GM06990 (cell line): ENCODE measurements around the gene NDUFA5.

Experiments
- DNase-seq: peaks from one replicate; pipeline ENCODE4 v3.0.0-alpha.2; 2011; ENCODE audit not compliant: insufficient read length; ENCODE audit errors: extremely low read depth
- H3K27me3 ChIP-seq: replicated peaks from 2 replicates; pipeline ENCODE4 v1.6.0; 2011; ENCODE audit warnings: low read length; ENCODE audit not compliant: control insufficient read depth, insufficient read depth
- H3K36me3 ChIP-seq: 2 replicates; pipeline ENCODE4 v1.5.1; 2011; ENCODE audit warnings: low read length; ENCODE audit not compliant: control insufficient read depth, insufficient read depth
- H3K4me3 ChIP-seq: replicated peaks from 2 replicates; pipeline ENCODE4 v1.5.1; 2011; ENCODE audit warnings: low read depth, mild to moderate bottlenecking, control low read depth, low read length
- TF ChIP-seq, protein P1 (sequence below): IDR thresholded peaks from 2 replicates; pipeline ENCODE4 v1.5.1; 2011; ENCODE audit warnings: low read length, control low read depth, mild to moderate bottlenecking, inconsistent platforms; ENCODE audit not compliant: insufficient read depth, poor library complexity, severe bottlenecking

The NDUFA5 gene

DNA sequence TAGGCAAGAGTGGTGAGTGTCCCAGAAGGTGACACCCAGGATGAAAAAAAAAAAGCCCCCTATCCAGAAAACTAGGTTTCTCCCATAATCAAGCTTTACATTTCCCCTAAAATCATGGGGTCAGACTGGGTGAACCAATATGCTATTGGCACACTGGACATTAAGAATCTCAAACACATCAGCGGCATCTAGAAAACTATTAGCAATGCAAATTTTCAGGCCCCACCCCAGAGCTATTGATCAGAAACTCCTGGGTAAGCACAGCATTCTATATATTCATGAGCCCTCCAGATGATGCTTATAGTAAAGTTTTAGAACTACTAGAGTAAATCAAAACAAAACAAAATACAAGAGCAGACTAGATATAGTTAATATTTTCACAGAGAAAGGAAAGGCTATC, 59.6 kb downstream of the NDUFA5 start:
- TF ChIP-seq, protein P1, sequence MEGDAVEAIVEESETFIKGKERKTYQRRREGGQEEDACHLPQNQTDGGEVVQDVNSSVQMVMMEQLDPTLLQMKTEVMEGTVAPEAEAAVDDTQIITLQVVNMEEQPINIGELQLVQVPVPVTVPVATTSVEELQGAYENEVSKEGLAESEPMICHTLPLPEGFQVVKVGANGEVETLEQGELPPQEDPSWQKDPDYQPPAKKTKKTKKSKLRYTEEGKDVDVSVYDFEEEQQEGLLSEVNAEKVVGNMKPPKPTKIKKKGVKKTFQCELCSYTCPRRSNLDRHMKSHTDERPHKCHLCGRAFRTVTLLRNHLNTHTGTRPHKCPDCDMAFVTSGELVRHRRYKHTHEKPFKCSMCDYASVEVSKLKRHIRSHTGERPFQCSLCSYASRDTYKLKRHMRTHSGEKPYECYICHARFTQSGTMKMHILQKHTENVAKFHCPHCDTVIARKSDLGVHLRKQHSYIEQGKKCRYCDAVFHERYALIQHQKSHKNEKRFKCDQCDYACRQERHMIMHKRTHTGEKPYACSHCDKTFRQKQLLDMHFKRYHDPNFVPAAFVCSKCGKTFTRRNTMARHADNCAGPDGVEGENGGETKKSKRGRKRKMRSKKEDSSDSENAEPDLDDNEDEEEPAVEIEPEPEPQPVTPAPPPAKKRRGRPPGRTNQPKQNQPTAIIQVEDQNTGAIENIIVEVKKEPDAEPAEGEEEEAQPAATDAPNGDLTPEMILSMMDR = no peak
- H3K27me3 ChIP-seq = no peaks in the 10 kb centered on the region
- no peak overlapping the region for H3K4me3 ChIP-seq
- DNase-seq = no peak
- no peaks in the 10 kb centered on the region for H3K36me3 ChIP-seq

DNA sequence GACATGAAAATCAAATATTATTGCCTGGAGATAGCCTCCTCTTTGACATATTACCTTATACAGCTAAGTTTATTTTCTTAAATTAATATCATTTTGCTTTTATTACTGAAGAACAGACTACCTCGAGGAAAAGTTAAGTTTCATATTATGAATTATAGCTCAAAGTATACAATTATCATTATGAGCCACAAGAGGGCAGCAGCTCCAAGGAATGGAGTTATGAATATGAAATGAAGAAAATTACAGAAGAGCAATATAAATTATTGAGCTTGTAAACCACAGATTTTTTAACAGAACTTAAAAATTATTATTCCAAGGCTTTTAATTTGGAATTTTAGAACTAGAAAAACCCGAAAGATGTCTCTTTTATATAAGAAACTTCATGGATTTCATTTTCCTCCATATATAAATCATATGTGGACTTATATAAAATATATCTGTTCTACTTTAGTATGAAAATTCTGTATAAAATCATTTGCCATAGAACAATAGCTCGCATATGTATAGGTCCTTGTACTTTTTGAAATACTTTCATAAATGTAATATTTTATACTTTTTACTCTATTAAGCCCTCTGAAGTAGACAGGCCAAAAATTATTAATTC, 63.3 kb downstream of the NDUFA5 start:
- Histone ChIP-seq H3K4me3 (no peak overlapping the region), H3K36me3 (no peaks in the 10 kb centered on the region), H3K27me3 (no peaks in the 10 kb centered on the region)
- TF ChIP-seq, protein P1 = peak; percentile 71
- no peak for DNase-seq

DNA sequence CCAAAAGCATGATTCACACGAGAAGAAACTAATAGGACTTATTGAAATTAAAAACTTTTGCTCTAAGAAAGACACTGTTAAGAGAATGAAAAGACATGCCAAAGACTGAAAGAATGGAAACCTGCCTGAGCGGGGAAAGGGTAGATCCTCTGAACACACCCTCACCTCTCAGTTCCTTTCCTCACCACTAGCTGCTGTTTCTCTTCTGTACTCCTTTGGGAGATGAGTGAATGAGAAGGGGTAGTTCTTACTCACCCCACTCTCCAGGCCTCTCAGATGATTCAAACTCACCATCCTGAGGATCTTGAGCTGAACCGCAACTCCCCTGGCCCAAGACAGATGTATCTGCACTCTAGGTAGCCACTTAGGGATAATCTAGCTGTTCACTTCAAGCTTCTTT, 65.1 kb downstream of the NDUFA5 start:
- no peak for DNase-seq
- H3K4me3 ChIP-seq = no peak overlapping the region
- H3K27me3 ChIP-seq = no peaks in the 10 kb centered on the region
- TF ChIP-seq, protein P1 = peak; percentile 19
- no peaks in the 10 kb centered on the region for H3K36me3 ChIP-seq
